Activated CD8-positive, alpha-beta memory T cell treated with anti-CD3 and anti-CD28 coated beads for 36 hours (primary cell): ENCODE results near the gene PIGL. TPM values are rescaled to one million over a fixed set of nuclear protein-coding genes. Genes with fewer than 3 reads are reported as not detected.

Experiments
- CTCF ChIA-PET: fragments of 350-600 bp; sonication (Branson Sonifier 250); formaldehyde crosslinking; loops from one replicate; lab custom pipeline; 2021; ENCODE audit warnings: antibody characterized with exemption; lab: Charles Lee
- POLR2A ChIA-PET: fragments of 350-600 bp; sonication (Branson Sonifier 250); formaldehyde crosslinking; loops from one replicate; lab custom pipeline; 2021; ENCODE audit warnings: antibody characterized with exemption; lab: Charles Lee
- total RNA-seq, 2 experiments: library from RNA; stranded (reverse); gene quantifications; one replicate each; pipeline ENCODE4 v1.2.3, GENCODE V29; 2021

The PIGL gene
- total RNA-seq, 2 experiments from 2014 or later = 31.8 to 32.6 TPM

GRCh38 chr17:16328997-16329396 is 112.0 kb downstream of the PIGL start:
- POLR2A ChIA-PET = no interaction called here
- CTCF ChIA-PET = no interaction called here

- CTCF ChIA-PET = no interaction called here
These were observed 112.7 kb downstream of the PIGL start for GRCh38 chr17:16329519-16330271.

GRCh38 chr17:16338391-16338790 is 121.4 kb downstream of the PIGL start:
- CTCF ChIA-PET = no interaction called here

More at GRCh38 chr17:16329519-16330271, 112.7 kb downstream of the PIGL start:
- POLR2A ChIA-PET = no interaction called here

GRCh38 chr17:16339402-16339801 is 122.4 kb downstream of the PIGL start:
- ChIA-PET POLR2A (no interaction called here), CTCF (no interaction called here)

More at GRCh38 chr17:16338391-16338790, 121.4 kb downstream of the PIGL start:
- POLR2A ChIA-PET = no interaction called here

- ChIA-PET CTCF (no interaction called here), POLR2A (interaction anchor here (0.7 kb wide), 1 partner anchor 43 kb away, joined by 3 read pairs; no protein-coding TSS in a partner anchor)
These were observed 122.9 kb downstream of the PIGL start for GRCh38 chr17:16339959-16340358.

GRCh38 chr17:16342979-16343378 is 126.0 kb downstream of the PIGL start:
- ChIA-PET CTCF (no interaction called here), POLR2A (no interaction called here)

GRCh38 chr17:16343569-16343968 is 126.6 kb downstream of the PIGL start:
- CTCF ChIA-PET = no interaction called here
- POLR2A ChIA-PET = no interaction called here

- ChIA-PET CTCF (interaction anchor here (0.6 to 1.5 kb wide), 2 partner anchors 38 to 132 kb away, joined by 3 to 4 read pairs; no protein-coding TSS in a partner anchor), POLR2A (interaction anchor here (0.6 kb wide), 1 partner anchor 138 kb away, joined by 3 read pairs; no protein-coding TSS in a partner anchor)
These were observed 128.6 kb downstream of the PIGL start for GRCh38 chr17:16345565-16345964.

- CTCF ChIA-PET = no interaction called here
- POLR2A ChIA-PET = no interaction called here
These were observed 129.8 kb downstream of the PIGL start for GRCh38 chr17:16346721-16347271.

- CTCF ChIA-PET = interaction anchor here (1.0 kb wide), 1 partner anchor 173 kb away, joined by 4 read pairs; no protein-coding TSS in a partner anchor
- POLR2A ChIA-PET = no interaction called here
These were observed 131.6 kb downstream of the PIGL start for GRCh38 chr17:16348586-16348985.

- ChIA-PET POLR2A (no interaction called here), CTCF (interaction anchor here (0.9 to 1.0 kb wide), 3 partner anchors 14 to 172 kb away, joined by 3 to 4 read pairs (median 4); no protein-coding TSS in a partner anchor)
These were observed 132.4 kb downstream of the PIGL start for GRCh38 chr17:16349431-16349830.

GRCh38 chr17:16351831-16352230 is 134.8 kb downstream of the PIGL start:
- CTCF ChIA-PET = interaction anchor here (4.1 kb wide), 1 partner anchor 12 kb away, joined by 21 read pairs; no protein-coding TSS in a partner anchor
- POLR2A ChIA-PET = interaction anchor here (0.5 to 1.1 kb wide), 4 partner anchors 17 to 137 kb away, joined by 3 to 5 read pairs (median 3); partner anchors contain the start of gene NCOR1

GRCh38 chr17:16352303-16352666 is 135.3 kb downstream of the PIGL start:
- CTCF ChIA-PET = interaction anchor here (0.8 to 4.1 kb wide), 2 partner anchors 11 to 67 kb away, joined by 3 to 21 read pairs; no protein-coding TSS in a partner anchor
- POLR2A ChIA-PET = interaction anchor here (0.9 to 2.1 kb wide), 6 partner anchors 8 to 184 kb away, joined by 3 to 14 read pairs (median 4); partner anchors contain the start of genes NCOR1, TRPV2 and UBB

GRCh38 chr17:16352667-16353316 is 135.8 kb downstream of the PIGL start:
- CTCF ChIA-PET = interaction anchor here (0.8 to 4.1 kb wide), 5 partner anchors 11 to 231 kb away, joined by 3 to 21 read pairs (median 7); no protein-coding TSS in a partner anchor

GRCh38 chr17:16353317-16354174 is 136.5 kb downstream of the PIGL start, which contains the start of gene CENPV:
Gene CENPV (minus strand): TSS chr17:16353469. CDS start chr17:16353436, 33 bp downstream.
- ChIA-PET CTCF (interaction anchor here (0.8 to 4.1 kb wide), 6 partner anchors 10 to 230 kb away, joined by 3 to 21 read pairs (median 5); partner anchors contain the start of gene UBB), POLR2A (interaction anchor here (0.7 to 2.1 kb wide), 7 partner anchors 28 to 183 kb away, joined by 3 to 14 read pairs (median 4); partner anchors contain the start of genes TRPV2 and UBB)

More at GRCh38 chr17:16352667-16353316, 135.8 kb downstream of the PIGL start:
- POLR2A ChIA-PET = interaction anchor here (0.7 to 2.1 kb wide), 9 partner anchors 8 to 183 kb away, joined by 3 to 14 read pairs (median 4); partner anchors contain the start of genes NCOR1, TRPV2 and UBB

GRCh38 chr17:16354585-16354984 is 137.6 kb downstream of the PIGL start:
- CTCF ChIA-PET = interaction anchor here (1.5 to 4.1 kb wide), 2 partner anchors 9 to 124 kb away, joined by 7 to 21 read pairs; no protein-coding TSS in a partner anchor

GRCh38 chr17:16358394-16358793 is 141.4 kb downstream of the PIGL start:
- ChIA-PET CTCF (interaction anchor here (1.7 kb wide), 1 partner anchor 163 kb away, joined by 3 read pairs; no protein-coding TSS in a partner anchor), POLR2A (no interaction called here)

More at GRCh38 chr17:16354585-16354984, 137.6 kb downstream of the PIGL start:
- POLR2A ChIA-PET = no interaction called here

GRCh38 chr17:16361874-16362273 is 144.9 kb downstream of the PIGL start:
- ChIA-PET POLR2A (no interaction called here), CTCF (interaction anchor here (2.2 to 3.4 kb wide), 2 partner anchors 53 to 160 kb away, joined by 9 to 19 read pairs; partner anchors contain the start of gene TRPV2)
